Coronary artery (tissue), 2 donors: ENCODE measurements around the gene RNASE1.
"Not testable (repeated sequence)": the region's sequence is repeated elsewhere in the genome, so short reads cannot be mapped to it uniquely, and the experiment has no call there.

Source experiments
- DNase-seq: peaks from one replicate; pipeline ENCODE4 v3.0.0-alpha.2; 2017; ENCODE audit warnings: low spot score
- H3K27ac ChIP-seq, 2 donors: fragments of 200-600 bp; sonication (generic); one replicate each; pipeline ENCODE4 v1.5.1; 2016 to 2019
- H3K4me3 ChIP-seq: fragments of 200-600 bp; sonication (generic); 2 replicates; pipeline ENCODE4 v1.5.1; 2016; ENCODE audit warnings: mild to moderate bottlenecking, moderate library complexity
- CTCF ChIP-seq: fragments of 200-600 bp; sonication (generic); IDR thresholded peaks from one replicate; pipeline ENCODE4 v1.5.1; 2019; ENCODE audit warnings: antibody characterized with exemption

RNASE1 gene

GRCh38 chr14:20774258-20774824, 28.3 kb downstream of the RNASE1 start:
- H3K4me3 ChIP-seq: no peak overlapping the region
- no peak for DNase-seq
- H3K27ac ChIP-seq: no peak overlapping the region
- no peak for TF ChIP-seq CTCF

GRCh38 chr14:20772650-20773049, 30.0 kb downstream of the RNASE1 start:
- no peak for DNase-seq
- H3K4me3 ChIP-seq: no peak overlapping the region
- TF ChIP-seq CTCF: no peak
- H3K27ac ChIP-seq: no peak overlapping the region

DNA sequence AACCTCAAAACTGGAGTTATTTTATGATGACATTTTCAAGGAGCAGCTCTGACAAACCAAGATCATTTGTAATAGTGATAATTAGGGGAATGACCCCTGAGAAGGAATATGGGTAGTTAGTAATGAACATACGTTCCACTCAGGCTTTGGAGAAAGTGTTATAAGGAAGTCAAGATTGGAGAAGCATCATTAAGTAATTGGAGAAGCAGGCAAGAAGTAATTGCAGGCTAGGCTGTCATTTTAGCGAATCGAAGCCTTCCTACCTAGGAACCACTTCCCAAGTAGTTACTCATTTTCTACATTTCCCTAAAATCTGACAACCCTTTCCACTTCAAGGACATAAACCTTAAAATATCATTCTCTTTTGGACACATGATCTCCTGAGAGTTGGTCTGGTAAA, 33.2 kb downstream of the RNASE1 start:
- Histone ChIP-seq H3K4me3 (no peak overlapping the region), H3K27ac (no peak overlapping the region)
- TF ChIP-seq CTCF: no peak
- no peak for DNase-seq

- no peak overlapping the region for H3K27ac ChIP-seq
- no peak overlapping the region for H3K4me3 ChIP-seq
- DNase-seq: no peak
- TF ChIP-seq CTCF: no peak
Measured at GRCh38 chr14:20768593-20768892, 34.1 kb downstream of the RNASE1 start.

GRCh38 chr14:20760950-20761349, 41.7 kb downstream of the RNASE1 start:
- no peak overlapping the region for H3K4me3 ChIP-seq
- no peak for DNase-seq
- no peak overlapping the region for H3K27ac ChIP-seq
- TF ChIP-seq CTCF: no peak

GRCh38 chr14:20759465-20759864, 43.2 kb downstream of the RNASE1 start:
- H3K27ac ChIP-seq, H3K4me3 ChIP-seq, DNase-seq: not testable (repeated sequence)

- Histone ChIP-seq H3K4me3 (no peak overlapping the region), H3K27ac (no peak overlapping the region)
- no peak for DNase-seq
- no peak for TF ChIP-seq CTCF
Measured at GRCh38 chr14:20757965-20758364, 44.7 kb downstream of the RNASE1 start.

GRCh38 chr14:20755037-20755436, 47.6 kb downstream of the RNASE1 start:
- TF ChIP-seq CTCF: no peak
- H3K4me3 ChIP-seq: no peak overlapping the region
- no peak for DNase-seq
- H3K27ac ChIP-seq: no peak overlapping the region
